Measurements from ENCODE around the gene MUC2. TPM values are rescaled to one million over a fixed set of nuclear protein-coding genes. Genes with fewer than 3 reads are reported as not detected.

The MUC2 gene
- total RNA-seq, 4 donors from 2014 or later = 0.08 TPM; not detected in 3

DNA sequence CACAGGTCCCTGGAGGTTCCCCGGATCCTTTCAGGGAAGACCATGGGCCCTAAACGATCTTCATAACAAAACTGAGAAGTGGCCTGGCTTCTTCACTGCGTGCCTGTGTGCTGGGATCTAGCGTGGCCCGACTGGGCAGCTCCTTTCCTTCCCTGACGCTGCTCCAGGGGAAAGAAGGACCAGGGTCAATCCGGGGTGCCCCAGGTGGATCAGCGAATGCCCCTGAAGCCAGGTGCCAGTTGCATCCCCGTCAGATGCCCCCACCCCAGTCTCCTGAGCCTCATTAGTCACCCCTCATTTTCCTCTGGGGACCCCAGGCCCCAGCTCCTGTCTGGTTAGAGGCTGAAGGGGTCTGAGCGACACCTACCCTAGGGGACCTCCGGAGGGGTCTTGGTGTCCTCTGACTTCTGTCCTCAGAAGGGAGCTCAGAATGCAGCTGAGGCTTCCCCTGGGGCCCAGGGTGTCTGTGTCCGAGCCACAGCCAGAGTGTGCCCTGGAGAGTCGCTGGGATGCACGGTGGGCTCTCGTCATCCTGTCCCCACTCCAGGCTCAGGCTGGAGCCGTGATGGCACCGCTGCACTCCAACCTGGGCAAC is 19.5 kb upstream of the MUC2 start:
- WGBS, 2 donors (ENCODE audit: low coverage in 1 of 2) = 81% methylated on average over 5 of the region's 17 CpGs; no CpG with 5 or more reads in 1 of the 2 donors
- no peaks in the 10 kb centered on the region for H3K9me3 ChIP-seq
- ATAC-seq = no peak
- TF ChIP-seq POLR2AphosphoS5 (IDR thresholded peaks at IDR 0.05) = no peak
- TF ChIP-seq, protein P1, sequence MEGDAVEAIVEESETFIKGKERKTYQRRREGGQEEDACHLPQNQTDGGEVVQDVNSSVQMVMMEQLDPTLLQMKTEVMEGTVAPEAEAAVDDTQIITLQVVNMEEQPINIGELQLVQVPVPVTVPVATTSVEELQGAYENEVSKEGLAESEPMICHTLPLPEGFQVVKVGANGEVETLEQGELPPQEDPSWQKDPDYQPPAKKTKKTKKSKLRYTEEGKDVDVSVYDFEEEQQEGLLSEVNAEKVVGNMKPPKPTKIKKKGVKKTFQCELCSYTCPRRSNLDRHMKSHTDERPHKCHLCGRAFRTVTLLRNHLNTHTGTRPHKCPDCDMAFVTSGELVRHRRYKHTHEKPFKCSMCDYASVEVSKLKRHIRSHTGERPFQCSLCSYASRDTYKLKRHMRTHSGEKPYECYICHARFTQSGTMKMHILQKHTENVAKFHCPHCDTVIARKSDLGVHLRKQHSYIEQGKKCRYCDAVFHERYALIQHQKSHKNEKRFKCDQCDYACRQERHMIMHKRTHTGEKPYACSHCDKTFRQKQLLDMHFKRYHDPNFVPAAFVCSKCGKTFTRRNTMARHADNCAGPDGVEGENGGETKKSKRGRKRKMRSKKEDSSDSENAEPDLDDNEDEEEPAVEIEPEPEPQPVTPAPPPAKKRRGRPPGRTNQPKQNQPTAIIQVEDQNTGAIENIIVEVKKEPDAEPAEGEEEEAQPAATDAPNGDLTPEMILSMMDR (IDR thresholded peaks at IDR 0.05) = no peak
- TF ChIP-seq POLR2A (IDR thresholded peaks at IDR 0.05) = no peak
- TF ChIP-seq EP300 (IDR thresholded peaks at IDR 0.05) = no peak
- peaks cover 88% of the 10 kb centered on the region for H3K27me3 ChIP-seq
- no peak overlapping the region for H3K27ac ChIP-seq
- no peak overlapping the region for H3K4me3 ChIP-seq
- H3K36me3 ChIP-seq = no peaks in the 10 kb centered on the region
- peaks cover 0 to 8% (median 0%) of the 10 kb centered on the region in 3 donors for H3K4me1 ChIP-seq

DNA sequence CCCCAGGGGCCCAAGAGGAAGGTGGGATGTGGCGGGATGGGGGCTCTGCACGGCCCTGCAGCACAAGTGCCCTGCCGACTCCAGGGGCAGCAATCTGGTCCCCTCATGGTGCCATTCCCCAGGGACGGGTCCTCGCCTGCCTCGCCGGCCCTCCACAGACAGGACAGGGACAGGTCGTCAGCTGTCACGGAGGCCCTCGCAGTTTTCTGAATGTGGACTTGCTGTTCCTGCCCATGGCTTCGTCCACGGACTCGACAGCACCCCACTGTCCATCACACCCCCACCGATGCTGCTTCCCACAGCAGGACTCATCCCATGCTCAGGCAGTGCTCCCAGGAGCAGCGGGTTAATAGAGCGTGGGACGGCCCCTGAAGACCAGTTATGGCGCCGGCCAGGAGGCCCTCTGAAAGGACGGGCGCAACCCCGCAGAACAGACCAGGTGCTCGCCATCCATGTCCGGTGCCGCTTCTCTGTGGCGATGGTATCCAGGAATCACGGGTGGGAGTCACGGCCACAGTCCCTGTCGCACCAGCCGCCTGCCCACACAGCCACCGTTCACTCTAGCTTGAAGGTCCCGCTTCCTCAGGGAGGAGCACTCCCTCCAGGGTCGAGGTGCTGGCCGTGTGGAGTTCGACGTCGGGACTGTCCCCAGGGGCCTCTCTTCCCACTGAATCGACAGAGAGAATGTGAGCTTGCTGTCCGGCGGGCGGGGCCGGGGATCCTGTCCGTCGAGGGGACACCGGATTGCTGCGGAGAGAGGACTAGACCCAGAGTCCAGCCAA is 18.5 kb upstream of the MUC2 start:
- ATAC-seq = no peak
- WGBS, 2 donors (ENCODE audit: low coverage in 1 of 2) = 48 to 69% methylated on average over 7 to 9 of the region's 46 CpGs
- H3K27ac ChIP-seq = no peak overlapping the region

DNA sequence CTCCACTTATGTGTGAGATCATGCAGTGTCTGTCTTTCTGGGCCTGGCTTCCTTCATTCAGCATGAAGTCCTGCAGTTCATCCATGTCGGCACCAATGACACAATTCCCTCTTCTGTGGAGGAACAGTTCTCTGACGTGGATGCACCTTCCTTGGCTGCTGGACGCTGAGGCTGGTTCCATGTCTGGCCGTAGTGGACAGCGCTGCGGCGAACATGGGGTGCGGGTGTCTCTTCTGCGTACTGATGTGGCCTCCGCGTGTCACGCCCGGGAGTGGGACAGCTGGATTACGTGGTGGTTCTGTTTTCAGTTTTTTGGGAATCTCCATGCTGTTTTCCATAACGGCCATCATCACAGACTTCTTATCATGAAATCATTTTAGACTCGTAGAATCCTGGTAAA is 16.9 kb upstream of the MUC2 start:
- no peak overlapping the region for H3K27ac ChIP-seq

More for the DNA sequence above, 18.5 kb upstream of the MUC2 start:
- peaks cover 88% of the 10 kb centered on the region for H3K27me3 ChIP-seq
- H3K4me1 ChIP-seq = peaks cover 0 to 3% (median 0%) of the 10 kb centered on the region in 3 donors
- no peaks in the 10 kb centered on the region for H3K36me3 ChIP-seq
- H3K9me3 ChIP-seq = no peaks in the 10 kb centered on the region
- TF ChIP-seq, protein P1 (IDR thresholded peaks at IDR 0.05) = no peak
- TF ChIP-seq POLR2A (IDR thresholded peaks at IDR 0.05) = no peak
- TF ChIP-seq POLR2AphosphoS5 (IDR thresholded peaks at IDR 0.05) = no peak
- no peak for TF ChIP-seq EP300 (IDR thresholded peaks at IDR 0.05)
- no peak overlapping the region for H3K4me3 ChIP-seq

DNA sequence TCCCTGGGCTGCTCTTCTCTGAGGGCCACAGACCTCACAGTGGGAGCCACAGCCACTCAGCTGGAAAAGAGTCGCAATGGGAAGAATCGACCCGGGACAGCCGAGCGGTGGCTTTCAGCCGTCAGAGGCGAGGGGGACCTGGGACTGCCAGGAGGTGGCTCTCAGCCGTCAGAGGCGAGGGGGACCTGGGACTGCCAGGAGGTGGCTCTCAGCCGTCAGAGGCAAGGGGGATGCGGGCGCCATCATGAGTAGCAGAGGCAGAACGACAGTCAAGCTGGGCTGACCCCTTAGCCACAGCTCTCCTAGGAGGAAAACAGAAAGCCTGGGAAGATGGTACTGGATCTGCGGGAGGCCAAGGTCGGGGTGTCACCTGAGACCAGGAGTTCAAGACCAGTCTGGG is 14.9 kb upstream of the MUC2 start:
- H3K27me3 ChIP-seq = peaks cover 59% of the 10 kb centered on the region
- TF ChIP-seq POLR2AphosphoS5 (IDR thresholded peaks at IDR 0.05) = no peak
- H3K4me1 ChIP-seq = no peaks in the 10 kb centered on the region
- no peaks in the 10 kb centered on the region for H3K36me3 ChIP-seq
- no peak for ATAC-seq
- H3K4me3 ChIP-seq = no peak overlapping the region
- 66% methylated on average over 15 of the region's 15 CpGs; no CpG with 5 or more reads in 1 of the 2 donors for WGBS, 2 donors (ENCODE audit: low coverage in 1 of 2)
- no peak overlapping the region for H3K27ac ChIP-seq
- H3K9me3 ChIP-seq = peaks cover 0 to 16% (median 0%) of the 10 kb centered on the region in 3 donors

More for the DNA sequence above, 16.9 kb upstream of the MUC2 start:
- H3K4me3 ChIP-seq = no peak overlapping the region
- WGBS, 2 donors (ENCODE audit: low coverage in 1 of 2) = 70% methylated on average over 9 of the region's 16 CpGs; no CpG with 5 or more reads in 1 of the 2 donors
- H3K36me3 ChIP-seq = no peaks in the 10 kb centered on the region
- no peak for ATAC-seq
- peaks cover 0 to 10% (median 0%) of the 10 kb centered on the region in 3 donors for H3K9me3 ChIP-seq
- no peaks in the 10 kb centered on the region for H3K4me1 ChIP-seq
- TF ChIP-seq POLR2A (IDR thresholded peaks at IDR 0.05) = no peak
- TF ChIP-seq, protein P1 (IDR thresholded peaks at IDR 0.05) = no peak
- no peak for TF ChIP-seq POLR2AphosphoS5 (IDR thresholded peaks at IDR 0.05)
- no peak for TF ChIP-seq EP300 (IDR thresholded peaks at IDR 0.05)
- peaks cover 77% of the 10 kb centered on the region for H3K27me3 ChIP-seq

DNA sequence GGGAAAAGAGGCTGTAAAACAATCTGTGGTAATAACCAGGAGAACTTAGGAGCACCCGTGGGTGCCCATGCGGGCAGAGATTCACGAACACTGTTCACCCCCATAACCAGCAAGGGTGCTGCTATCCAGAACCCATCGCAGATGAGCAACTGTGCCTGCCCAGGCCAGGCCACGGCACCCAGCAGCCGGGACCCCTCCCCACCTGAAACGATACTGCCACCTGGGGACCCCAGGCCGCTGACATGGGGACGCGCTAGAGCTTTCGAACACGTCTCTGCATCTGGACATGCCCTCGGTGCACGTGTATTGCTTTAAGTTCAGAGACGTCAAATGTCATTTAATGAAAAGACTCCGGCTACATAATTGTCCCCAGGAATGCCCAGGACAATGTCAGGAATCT is 14.3 kb upstream of the MUC2 start:
- Histone ChIP-seq H3K27me3 (peaks cover 59% of the 10 kb centered on the region), H3K27ac (no peak overlapping the region), H3K4me3 (no peak overlapping the region), H3K9me3 (peaks cover 0 to 16% (median 0%) of the 10 kb centered on the region in 3 donors), H3K4me1 (no peaks in the 10 kb centered on the region), H3K36me3 (no peaks in the 10 kb centered on the region)
- WGBS, 2 donors (ENCODE audit: low coverage in 1 of 2) = 81 to 87% methylated on average over 3 to 7 of the region's 16 CpGs
- TF ChIP-seq POLR2A (IDR thresholded peaks at IDR 0.05) = no peak
- TF ChIP-seq POLR2AphosphoS5 (IDR thresholded peaks at IDR 0.05) = no peak
- no peak for TF ChIP-seq EP300 (IDR thresholded peaks at IDR 0.05)
- TF ChIP-seq, protein P1 (IDR thresholded peaks at IDR 0.05) = no peak
- ATAC-seq = no peak
